Eye (tissue), 1 donor: ENCODE data around the gene RASGRP4.
A peak's percentile ranks its signal among the peaks of the same experiment; 100 is the strongest.
"Not testable (repeated sequence)": the region's sequence is repeated elsewhere in the genome, so short reads cannot be mapped to it uniquely, and the experiment has no call there.

Experiments
- DNase-seq: peaks from one replicate; pipeline ENCODE4 v3.0.0-alpha.2; 2015

Gene RASGRP4

GRCh38 chr19:38362946-38363688 is 62.9 kb downstream of the RASGRP4 start:
- DNase-seq = not testable (repeated sequence)

GRCh38 chr19:38362076-38362945 is 63.7 kb downstream of the RASGRP4 start:
- DNase-seq = peak; percentile 79

GRCh38 chr19:38361633-38362075 is 64.4 kb downstream of the RASGRP4 start:
- peak; percentile 89 for DNase-seq

GRCh38 chr19:38360839-38361631 is 65.0 kb downstream of the RASGRP4 start:
- no peak for DNase-seq

GRCh38 chr19:38360351-38360750 is 65.7 kb downstream of the RASGRP4 start:
- no peak for DNase-seq

GRCh38 chr19:38359242-38360021 is 66.6 kb downstream of the RASGRP4 start:
- DNase-seq = no peak
